ENCODE results near the gene ALDH18A1. TPM values are rescaled to one million over a fixed set of nuclear protein-coding genes. Genes with fewer than 3 reads are reported as not detected.

Gene ALDH18A1
- total RNA-seq, 2 donors from 2014 or later, result 153 to 235 TPM

DNA sequence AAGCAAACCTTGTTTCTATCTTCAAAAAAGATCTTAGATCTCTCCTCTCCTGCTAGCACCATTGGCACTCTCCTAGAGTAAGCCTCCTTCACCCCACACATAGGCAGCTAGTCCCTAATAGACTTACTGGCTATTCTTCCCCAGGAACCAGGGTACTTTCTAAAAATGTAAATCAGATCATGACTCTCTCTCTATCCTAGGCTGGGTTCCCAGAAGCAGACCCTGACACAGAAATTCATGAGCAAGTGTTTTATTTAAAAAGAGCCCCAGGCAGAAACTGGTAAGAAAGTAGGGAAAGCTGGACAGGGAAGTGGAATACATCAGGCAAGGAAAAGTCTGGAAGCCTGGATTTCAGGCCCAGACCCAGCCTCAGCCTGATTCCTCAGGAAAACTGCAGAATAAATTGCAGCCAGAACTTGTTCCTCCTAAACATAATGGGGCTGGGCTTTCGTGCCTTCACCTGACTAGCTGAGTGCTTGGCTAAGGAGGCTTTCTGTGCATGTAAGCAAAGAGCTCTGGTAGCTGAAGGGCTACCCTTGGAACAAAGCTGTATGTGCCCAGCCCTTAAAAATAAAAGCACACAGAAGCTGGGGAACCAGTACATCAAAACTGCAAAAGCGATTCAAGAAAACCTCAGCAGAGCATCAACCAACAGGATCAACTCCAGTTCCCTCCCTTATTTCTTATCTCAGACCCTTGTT, 76.5 kb downstream of the ALDH18A1 start:
- DNase-seq, result no peak
- H3K9me3 ChIP-seq, result no peaks in the 10 kb centered on the region
- intact Hi-C loops (cut with DNase I), result no loop called here
- H3K9ac ChIP-seq (ENCODE audit: low read depth in 2 of 2, low read length in 2 of 2), result no peak overlapping the region
- no peaks in the 10 kb centered on the region for H3K27me3 ChIP-seq
- TF ChIP-seq, protein P1, sequence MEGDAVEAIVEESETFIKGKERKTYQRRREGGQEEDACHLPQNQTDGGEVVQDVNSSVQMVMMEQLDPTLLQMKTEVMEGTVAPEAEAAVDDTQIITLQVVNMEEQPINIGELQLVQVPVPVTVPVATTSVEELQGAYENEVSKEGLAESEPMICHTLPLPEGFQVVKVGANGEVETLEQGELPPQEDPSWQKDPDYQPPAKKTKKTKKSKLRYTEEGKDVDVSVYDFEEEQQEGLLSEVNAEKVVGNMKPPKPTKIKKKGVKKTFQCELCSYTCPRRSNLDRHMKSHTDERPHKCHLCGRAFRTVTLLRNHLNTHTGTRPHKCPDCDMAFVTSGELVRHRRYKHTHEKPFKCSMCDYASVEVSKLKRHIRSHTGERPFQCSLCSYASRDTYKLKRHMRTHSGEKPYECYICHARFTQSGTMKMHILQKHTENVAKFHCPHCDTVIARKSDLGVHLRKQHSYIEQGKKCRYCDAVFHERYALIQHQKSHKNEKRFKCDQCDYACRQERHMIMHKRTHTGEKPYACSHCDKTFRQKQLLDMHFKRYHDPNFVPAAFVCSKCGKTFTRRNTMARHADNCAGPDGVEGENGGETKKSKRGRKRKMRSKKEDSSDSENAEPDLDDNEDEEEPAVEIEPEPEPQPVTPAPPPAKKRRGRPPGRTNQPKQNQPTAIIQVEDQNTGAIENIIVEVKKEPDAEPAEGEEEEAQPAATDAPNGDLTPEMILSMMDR (IDR thresholded peaks at IDR 0.05), result no peak
- H3K27ac ChIP-seq, result no peak overlapping the region
- no peaks in the 10 kb centered on the region for H3K36me3 ChIP-seq
- no peak overlapping the region for H3K4me3 ChIP-seq
- no peaks in the 10 kb centered on the region for H3K4me1 ChIP-seq

DNA sequence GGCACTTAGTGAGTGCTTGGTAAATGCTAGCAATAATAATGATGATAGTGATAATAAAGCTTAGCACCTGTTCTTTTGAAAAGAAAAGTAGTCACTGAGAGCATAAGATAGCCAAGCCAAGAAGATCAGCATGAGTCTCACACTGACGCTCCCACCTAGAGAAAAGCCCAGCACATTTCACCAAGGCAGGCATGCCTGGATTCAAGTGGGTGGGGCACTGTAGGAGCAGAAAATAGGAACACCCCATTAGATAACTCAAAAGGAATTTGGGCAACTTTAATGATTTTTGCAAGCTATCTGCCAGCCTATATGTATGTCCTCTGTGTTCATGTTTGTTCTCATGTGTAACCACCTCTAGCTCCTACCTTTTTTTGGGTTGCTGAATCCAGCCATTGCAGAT, 77.2 kb downstream of the ALDH18A1 start:
- no peaks in the 10 kb centered on the region for H3K4me1 ChIP-seq
- no peak overlapping the region for H3K27ac ChIP-seq
- no peaks in the 10 kb centered on the region for H3K36me3 ChIP-seq
- DNase-seq, result no peak
- H3K9me3 ChIP-seq, result no peaks in the 10 kb centered on the region
- no peak overlapping the region for H3K9ac ChIP-seq (ENCODE audit: low read depth in 2 of 2, low read length in 2 of 2)
- TF ChIP-seq, protein P1 (IDR thresholded peaks at IDR 0.05), result no peak
- H3K4me3 ChIP-seq, result no peak overlapping the region
- no peaks in the 10 kb centered on the region for H3K27me3 ChIP-seq
- intact Hi-C loops (cut with DNase I), result no loop called here

DNA sequence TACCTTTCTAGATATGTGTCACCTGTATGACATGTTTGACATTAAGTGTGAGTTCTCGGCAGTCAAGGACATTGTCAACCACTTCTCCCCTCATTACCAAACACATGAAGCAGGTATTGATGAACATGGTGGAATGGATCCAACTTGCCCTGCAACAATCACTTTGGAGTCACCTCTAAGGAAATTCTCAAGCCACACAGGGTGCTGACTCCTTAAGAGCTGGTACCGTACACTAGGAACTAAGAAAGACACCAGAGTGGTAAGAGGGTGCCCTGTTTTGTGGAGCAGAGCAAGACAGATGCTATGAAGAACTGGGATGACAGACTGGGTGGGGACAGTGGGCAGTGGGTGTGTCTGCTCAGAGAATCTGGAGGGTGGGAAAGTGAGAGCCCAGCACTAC, 77.9 kb downstream of the ALDH18A1 start:
- Histone ChIP-seq H3K4me1 (no peaks in the 10 kb centered on the region), H3K9ac (ENCODE audit: low read depth in 2 of 2, low read length in 2 of 2) (no peak overlapping the region), H3K27me3 (no peaks in the 10 kb centered on the region), H3K9me3 (no peaks in the 10 kb centered on the region), H3K27ac (no peak overlapping the region), H3K4me3 (no peak overlapping the region), H3K36me3 (no peaks in the 10 kb centered on the region)
- intact Hi-C loops (cut with DNase I), result no loop called here
- TF ChIP-seq, protein P1 (IDR thresholded peaks at IDR 0.05), result no peak
- DNase-seq, result no peak

- Histone ChIP-seq H3K36me3 (no peaks in the 10 kb centered on the region), H3K4me1 (no peaks in the 10 kb centered on the region), H3K9ac (ENCODE audit: low read depth in 2 of 2, low read length in 2 of 2) (no peak overlapping the region), H3K27me3 (no peaks in the 10 kb centered on the region), H3K4me3 (no peak overlapping the region), H3K27ac (no peak overlapping the region), H3K9me3 (no peaks in the 10 kb centered on the region)
- TF ChIP-seq, protein P1 (IDR thresholded peaks at IDR 0.05), result no peak
- no peak for DNase-seq
- intact Hi-C loops (cut with DNase I), result no loop called here
Observed at GRCh38 chr10:95574649-95575365, 81.7 kb downstream of the ALDH18A1 start.

GRCh38 chr10:95573964-95574604, 82.4 kb downstream of the ALDH18A1 start:
- H3K9ac ChIP-seq (ENCODE audit: low read depth in 2 of 2, low read length in 2 of 2), result no peak overlapping the region

More at GRCh38 chr10:95573964-95574604, 82.4 kb downstream of the ALDH18A1 start:
- H3K4me1 ChIP-seq, result no peaks in the 10 kb centered on the region
- TF ChIP-seq, protein P1 (IDR thresholded peaks at IDR 0.05), result no peak
- H3K27ac ChIP-seq, result no peak overlapping the region
- H3K9me3 ChIP-seq, result no peaks in the 10 kb centered on the region
- no peak overlapping the region for H3K4me3 ChIP-seq
- no peaks in the 10 kb centered on the region for H3K36me3 ChIP-seq
- H3K27me3 ChIP-seq, result no peaks in the 10 kb centered on the region
- intact Hi-C loops (cut with DNase I), result no loop called here
- no peak for DNase-seq
